CD4-positive, alpha-beta T cell treated with Interleukin-12 subunit alpha and Interleukin-12 subunit beta, for 1 hour (primary cell): ENCODE data around the gene UBB.

ENCODE experiments used
- DNase-seq: peaks from one replicate; pipeline ENCODE4 v3.0.0-alpha.2; 2020

The UBB gene

DNA sequence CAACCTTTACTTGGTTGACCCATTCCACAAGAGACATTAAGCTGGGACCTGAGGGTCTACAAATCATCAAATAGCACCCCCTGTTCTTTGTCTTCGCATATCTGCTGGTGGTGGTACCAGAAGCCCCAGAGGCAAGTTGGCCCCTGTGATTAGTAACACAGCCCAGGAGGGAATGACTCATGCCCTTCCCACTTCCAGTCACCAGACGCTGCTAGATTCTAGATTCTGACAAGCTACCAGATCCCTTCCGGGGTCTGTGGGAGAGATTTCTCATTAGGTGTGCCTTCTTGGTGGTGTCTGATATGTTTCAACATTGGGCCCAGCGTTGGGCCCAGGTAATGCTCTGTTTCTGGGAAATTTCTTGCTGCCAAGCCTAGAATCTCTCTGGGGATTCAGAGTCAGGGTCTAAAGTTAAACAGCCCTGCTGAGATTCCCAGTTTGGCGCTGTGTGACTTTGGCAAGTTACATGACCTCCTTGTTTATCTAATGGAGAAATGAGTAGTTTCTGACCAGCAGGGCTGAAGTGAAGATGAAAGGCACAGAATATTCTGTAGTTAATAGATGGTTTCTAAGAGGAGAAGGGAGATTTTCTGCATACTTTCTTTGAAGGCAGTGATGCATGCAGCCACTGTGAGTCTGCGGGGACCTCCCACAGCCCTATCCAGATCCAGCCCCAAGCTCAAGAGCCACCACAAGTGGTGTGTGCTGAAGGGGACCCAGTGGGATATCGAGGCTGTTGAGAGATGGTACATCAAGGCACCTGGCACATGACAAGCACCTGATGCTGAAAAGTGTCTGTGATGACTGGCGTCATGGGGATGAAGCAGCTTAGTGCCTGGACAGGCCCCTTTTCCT lies 38.4 kb downstream of the UBB start:
- peak; percentile 39 for DNase-seq

DNA sequence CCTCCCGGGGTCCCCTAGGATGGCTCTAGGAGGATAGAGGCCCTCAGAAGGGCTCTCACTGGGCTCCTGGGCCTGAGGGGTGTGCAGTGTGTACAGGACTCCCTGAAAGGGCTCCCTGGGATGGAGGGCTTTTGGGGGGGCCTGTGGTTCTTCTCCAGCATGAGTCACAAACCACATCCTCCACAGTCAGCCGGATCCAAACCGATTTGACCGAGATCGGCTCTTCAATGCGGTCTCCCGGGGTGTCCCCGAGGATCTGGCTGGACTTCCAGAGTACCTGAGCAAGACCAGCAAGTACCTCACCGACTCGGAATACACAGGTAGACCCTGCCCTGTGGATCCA lies 39.0 kb downstream of the UBB start:
- DNase-seq: peak; percentile 55

DNA sequence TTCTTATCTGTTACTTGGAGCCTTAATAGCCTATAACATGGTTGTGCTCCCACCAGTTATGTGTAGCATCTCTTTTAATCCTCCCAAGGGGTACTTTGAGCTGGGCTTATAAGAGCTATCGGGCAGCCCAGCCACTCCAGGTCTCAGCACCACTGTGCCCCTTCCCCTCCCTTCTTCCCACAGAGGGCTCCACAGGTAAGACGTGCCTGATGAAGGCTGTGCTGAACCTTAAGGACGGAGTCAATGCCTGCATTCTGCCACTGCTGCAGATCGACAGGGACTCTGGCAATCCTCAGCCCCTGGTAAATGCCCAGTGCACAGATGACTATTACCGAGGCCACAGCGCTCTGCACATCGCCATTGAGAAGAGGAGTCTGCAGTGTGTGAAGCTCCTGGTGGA lies 41.5 kb downstream of the UBB start:
- no peak for DNase-seq

DNA sequence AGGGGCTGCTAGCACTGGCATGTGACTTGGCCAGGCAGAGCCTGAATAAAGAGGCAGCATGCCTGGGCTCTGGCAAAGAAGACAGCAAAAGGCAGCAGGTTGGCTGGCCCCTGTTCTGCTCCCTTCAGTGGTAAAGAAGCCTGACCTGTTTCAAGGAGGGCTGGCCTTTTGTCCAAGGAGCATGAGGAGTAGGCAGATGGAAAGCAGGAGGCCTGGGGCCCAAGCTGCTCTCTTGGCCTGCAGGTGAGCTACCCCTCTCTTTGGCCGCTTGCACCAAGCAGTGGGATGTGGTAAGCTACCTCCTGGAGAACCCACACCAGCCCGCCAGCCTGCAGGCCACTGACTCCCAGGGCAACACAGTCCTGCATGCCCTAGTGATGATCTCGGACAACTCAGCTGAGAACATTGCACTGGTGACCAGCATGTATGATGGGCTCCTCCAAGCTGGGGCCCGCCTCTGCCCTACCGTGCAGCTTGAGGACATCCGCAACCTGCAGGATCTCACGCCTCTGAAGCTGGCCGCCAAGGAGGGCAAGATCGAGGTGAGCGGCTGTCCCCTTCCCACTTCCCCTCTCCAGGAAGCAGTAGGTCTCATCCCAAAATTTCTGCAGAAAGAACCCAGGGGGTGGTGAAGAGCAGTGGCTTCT lies 42.5 kb downstream of the UBB start:
- no peak for DNase-seq

DNA sequence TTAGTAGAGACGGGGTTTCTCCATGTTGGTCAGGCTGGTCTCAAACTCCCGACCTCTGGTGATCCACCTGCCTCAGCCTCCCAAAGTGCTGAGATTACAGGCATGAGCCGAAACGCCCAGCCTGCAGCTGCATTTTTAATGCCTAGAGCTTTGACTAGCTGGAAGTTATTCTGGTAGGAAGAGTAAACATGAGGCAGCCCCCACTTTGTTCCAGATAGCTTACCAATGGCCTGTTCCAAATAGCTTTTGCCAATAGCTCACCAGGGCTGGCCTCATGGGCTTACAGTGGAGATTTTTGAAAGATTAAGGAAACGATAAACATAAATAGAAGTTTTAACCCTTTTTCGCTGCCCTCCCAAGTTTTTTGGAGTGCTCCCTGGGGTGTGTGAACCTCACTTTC lies 44.3 kb downstream of the UBB start:
- no peak for DNase-seq

DNA sequence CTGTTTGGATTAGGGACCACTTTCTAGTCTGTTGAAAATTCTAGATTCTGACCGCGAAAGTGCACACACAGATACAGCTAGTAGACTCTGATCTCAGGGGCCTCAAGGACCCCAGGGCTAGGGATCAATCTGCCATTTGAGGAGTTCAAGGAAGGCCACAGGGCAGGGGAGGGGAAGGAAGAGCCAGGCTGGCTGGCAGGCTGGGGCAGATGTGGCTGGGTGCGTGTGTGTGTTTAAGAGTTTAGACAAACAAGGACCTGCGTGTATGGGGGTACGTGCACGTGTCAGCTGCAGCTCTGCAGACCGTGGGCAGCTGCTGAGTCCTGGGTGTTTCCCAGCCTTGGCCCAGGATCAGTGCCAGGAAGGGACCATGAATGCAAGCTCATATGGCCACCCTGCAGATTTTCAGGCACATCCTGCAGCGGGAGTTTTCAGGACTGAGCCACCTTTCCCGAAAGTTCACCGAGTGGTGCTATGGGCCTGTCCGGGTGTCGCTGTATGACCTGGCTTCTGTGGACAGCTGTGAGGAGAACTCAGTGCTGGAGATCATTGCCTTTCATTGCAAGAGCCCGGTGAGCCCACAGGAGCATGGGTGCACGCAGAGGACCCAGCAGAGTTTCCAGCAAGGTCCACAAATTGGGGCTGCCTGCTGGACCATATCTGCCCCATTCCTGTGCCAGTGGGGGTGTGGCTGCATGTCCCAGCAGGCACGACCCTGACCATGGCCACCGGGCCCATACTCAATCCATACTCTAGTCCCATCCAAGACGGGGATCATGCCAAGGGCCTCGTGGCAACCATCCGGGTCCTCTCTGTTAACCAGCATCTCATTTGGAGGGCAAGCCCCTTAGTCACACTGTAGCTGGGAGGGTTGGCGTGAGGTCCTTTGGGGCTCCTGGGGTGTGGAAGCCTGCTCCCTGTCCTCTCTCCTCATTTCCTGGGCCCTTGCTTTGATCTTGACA lies 45.1 kb downstream of the UBB start:
- no peak for DNase-seq

DNA sequence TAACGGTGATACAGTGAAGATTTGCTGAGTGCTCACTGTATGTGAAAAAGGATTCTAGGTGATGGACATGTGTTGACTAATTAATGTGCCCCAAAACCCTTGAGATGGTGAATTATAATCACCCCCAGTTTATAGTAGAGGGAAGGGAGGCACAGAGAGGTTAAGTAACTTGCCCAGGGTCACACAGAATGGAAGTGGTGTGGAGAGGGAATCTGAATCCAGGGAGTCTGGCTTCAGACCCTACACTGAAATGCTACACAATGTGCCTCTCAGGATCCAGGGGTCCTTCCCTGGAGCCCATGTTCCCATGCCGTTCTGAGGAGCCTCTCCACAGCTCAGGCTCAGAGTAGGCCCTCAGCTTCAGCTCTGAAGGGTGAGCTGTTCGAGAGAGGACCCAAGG lies 46.1 kb downstream of the UBB start:
- DNase-seq: no peak

DNA sequence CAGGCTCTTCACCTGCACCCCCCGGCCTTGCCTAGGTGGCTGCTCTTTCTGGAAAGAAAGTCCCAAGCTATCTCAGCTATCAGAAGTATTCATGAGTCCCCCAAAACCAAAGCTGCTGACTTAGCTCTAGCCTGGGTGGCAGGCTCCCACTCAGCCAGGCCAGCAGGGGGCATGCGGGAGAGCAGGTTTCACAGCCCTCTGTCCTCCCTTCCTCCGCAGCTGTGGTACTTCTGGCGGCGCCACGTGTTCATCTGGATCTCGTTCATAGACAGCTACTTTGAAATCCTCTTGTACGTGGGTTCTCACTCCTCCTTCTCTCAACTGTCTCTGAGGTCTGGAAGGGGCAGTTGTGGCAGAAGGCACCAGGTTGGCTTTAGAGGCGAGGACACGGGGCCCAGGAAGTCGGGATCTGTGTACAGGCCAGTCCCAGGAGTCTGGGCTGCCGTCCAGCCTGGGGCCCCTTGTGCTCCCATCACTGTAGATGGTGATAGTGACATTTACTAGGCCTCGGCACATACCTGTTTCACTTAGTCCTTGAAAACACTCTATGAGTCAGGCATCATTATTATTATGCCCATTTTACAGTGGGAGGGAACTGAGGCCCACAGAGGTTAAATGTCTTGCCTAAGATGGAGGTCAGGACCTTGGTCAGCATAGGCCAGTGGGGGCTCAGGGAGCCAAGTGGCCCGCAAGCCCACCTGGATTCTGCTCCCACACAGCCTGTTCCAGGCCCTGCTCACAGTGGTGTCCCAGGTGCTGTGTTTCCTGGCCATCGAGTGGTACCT lies 47.4 kb downstream of the UBB start:
- peak; percentile 39 for DNase-seq

DNA sequence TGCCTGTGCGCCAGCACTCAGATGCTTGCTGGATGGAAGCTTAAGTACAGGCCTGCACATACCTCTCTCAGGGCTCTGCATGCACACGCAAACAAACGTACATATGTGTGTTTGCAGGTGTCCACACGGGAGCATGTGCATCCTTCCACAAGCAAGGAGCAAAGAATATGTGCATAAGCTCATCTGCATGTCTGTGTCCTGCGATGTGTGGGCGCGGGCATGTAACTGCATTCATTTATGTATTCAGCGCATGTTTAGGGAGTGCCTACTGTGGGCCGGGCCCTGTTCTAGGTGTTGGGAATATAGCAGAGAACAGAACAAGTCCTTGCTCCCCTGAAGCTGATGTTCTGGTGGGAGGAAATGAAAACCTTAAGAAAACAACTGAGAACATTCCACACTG lies 48.2 kb downstream of the UBB start:
- DNase-seq: no peak

DNA sequence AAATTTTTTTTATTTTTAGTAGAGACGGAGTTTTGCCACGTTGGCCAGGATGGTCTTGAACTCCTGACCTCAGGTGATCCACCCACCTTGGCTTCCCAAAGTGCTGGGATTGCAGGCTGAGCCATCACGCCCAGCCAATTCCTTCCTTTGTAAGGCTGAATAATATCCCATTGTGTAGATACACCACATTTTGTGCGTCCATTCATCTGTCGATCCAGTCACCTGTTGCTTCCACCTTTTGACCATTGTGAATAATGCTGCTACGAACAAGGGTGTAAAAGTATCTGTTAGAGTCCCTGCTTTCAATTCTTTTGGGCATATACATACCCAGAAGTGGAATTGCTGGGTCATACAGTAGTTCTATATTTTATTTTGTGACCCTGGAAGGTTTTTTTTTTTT lies 49.8 kb downstream of the UBB start:
- no peak for DNase-seq

DNA sequence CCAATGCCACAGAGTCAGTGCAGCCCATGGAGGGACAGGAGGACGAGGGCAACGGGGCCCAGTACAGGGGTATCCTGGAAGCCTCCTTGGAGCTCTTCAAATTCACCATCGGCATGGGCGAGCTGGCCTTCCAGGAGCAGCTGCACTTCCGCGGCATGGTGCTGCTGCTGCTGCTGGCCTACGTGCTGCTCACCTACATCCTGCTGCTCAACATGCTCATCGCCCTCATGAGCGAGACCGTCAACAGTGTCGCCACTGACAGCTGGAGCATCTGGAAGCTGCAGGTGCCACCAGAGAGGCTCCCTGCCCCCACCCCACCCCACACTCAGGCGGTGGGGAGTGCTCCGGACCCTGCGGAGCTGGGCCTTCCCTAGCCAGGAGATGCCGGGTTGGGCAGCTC lies 51.1 kb downstream of the UBB start:
- DNase-seq: no peak
